WTC11 (cell line): Measurements from ENCODE around the gene VSTM2L.

Source experiments
- ATF2 ChIP-seq: sonication (generic); formaldehyde crosslinking; IDR thresholded peaks from 2 replicates; pipeline ENCODE4 v1.8.1; 2022; ENCODE audit warnings: low read depth, missing genetic modification reagents, borderline replicate concordance
- CTCF ChIP-seq: fragments of 200-600 bp; IDR thresholded peaks from 2 replicates; pipeline ENCODE4 v1.8.0; 2022; ENCODE audit warnings: antibody characterized with exemption
- ELF4 ChIP-seq: sonication (generic); formaldehyde crosslinking; IDR thresholded peaks from 2 replicates; pipeline ENCODE4 v1.8.1; 2022; ENCODE audit warnings: low read depth, mild to moderate bottlenecking, moderate library complexity, missing genetic modification reagents
- FOXK1 ChIP-seq: sonication (generic); formaldehyde crosslinking; IDR thresholded peaks from 2 replicates; pipeline ENCODE4 v1.8.0; 2022; ENCODE audit warnings: mild to moderate bottlenecking, moderate library complexity, missing genetic modification reagents
- GABPB1 ChIP-seq: sonication (generic); formaldehyde crosslinking; IDR thresholded peaks from 2 replicates; pipeline ENCODE4 v1.8.1; 2023; ENCODE audit warnings: mild to moderate bottlenecking, missing genetic modification reagents
- NR2C2 ChIP-seq: sonication (generic); formaldehyde crosslinking; IDR thresholded peaks from 2 replicates; pipeline ENCODE4 v1.8.0; 2022; ENCODE audit warnings: mild to moderate bottlenecking, missing genetic modification reagents
- SP1 ChIP-seq: sonication (generic); formaldehyde crosslinking; conservative IDR thresholded peaks from 2 replicates; pipeline ENCODE4 v1.8.1; 2022; ENCODE audit warnings: missing genetic modification reagents
- USF2 ChIP-seq: sonication (generic); formaldehyde crosslinking; IDR thresholded peaks from 2 replicates; pipeline ENCODE4 v1.8.1; 2023; ENCODE audit warnings: mild to moderate bottlenecking, missing genetic modification reagents, moderate library complexity

GRCh38 chr20:37935435-37935834 lies 32.5 kb downstream of the VSTM2L start:
- no peak for TF ChIP-seq USF2 (CRISPR knock-in tag)
- TF ChIP-seq ATF2 (CRISPR knock-in tag) = no peak
- no peak for TF ChIP-seq GABPB1
- no peak for TF ChIP-seq CTCF
- no peak for TF ChIP-seq FOXK1
- no peak for TF ChIP-seq NR2C2
- no peak for TF ChIP-seq SP1
- no peak for TF ChIP-seq ELF4 (CRISPR knock-in tag)
